NCI-H128 (cell line): ENCODE results near the gene DOCK2.
"Not testable (repeated sequence)": the region's sequence is repeated elsewhere in the genome, so short reads cannot be mapped to it uniquely, and the experiment has no call there.

ENCODE experiments used
- DNase-seq: peaks from one replicate; lab custom pipeline; 2025; ENCODE audit not compliant: unreplicated experiment; lab: John Stamatoyannopoulos, UW

DOCK2 gene

DNA sequence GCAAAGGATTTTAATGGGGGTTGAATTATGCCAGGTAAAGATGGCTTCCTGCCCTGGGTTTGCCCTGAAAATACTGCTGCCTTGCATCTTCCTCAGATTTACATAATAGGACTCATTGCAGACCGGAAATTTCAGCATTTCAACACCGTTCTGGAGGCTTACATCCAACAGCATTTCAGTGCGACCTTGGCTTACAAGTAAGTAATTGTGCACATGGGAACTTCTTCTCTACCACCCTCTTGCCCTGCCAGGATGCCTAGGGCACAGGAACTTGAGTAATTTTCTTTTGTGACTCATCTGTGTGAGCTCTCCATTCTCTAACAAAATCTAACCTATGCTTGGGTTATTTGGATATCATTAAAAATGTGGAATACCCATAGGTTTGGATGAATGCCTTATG lies 80.2 kb downstream of the DOCK2 start:
- DNase-seq: no peak

- DNase-seq: no peak
These were observed 82.6 kb downstream of the DOCK2 start for GRCh38 chr5:169719360-169720314.

DNA sequence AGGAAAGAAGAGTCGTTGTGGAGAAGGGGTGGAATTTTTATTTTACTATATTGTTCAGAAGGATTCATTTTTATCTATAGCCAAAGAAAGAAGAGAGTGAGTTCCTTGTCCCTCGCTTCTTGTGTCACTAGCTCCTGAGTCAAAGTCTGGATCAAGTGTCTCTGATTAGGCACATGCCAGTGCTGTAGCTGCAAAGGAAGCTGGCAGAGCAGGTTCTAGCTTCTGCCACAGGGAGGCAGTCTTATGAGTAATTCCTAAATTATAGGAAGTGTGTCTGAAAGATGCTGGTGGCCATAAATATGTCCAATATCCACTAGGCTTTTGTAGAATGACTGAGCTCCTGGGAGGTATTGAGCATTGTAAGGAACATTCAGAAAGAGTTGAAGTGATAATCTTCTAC lies 84.7 kb downstream of the DOCK2 start:
- no peak for DNase-seq

GRCh38 chr5:169723103-169723831 lies 86.2 kb downstream of the DOCK2 start:
- DNase-seq: no peak

DNA sequence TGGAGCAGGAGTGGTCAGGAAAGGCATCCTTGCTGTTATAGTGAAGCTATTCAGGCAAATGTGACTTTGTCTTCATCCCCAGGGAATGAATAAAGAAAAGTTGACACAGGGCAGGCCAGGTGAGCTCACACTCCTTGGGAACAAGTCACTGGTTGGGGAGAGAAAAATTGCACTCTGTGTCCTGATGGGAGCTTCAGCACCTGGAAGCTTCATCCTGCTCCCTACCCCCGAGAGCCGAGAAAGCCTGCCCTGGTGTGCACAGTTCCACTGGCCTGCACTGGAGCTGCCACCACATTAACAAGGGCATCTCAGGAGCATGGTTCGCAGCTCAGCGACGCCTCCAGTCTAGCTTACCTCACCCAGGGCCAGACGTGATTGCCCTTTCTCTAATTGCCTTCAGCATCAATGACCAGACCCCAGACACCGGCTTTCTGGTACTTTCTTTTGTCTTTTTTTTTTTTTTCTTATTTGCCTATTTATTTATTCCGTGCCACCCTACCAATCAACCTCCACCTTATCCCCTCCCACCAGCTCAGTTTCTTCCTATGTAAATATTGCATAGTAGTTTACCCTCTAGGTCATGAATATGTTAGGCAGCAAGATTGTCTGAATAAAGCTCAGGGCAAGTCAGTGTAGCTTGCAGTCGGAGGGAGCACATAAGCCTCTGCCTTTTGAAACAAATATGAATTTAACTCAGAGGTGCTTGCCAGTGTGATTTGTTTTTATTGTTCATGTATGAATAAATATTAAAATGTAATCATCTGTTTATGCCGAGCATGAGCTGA lies 87.4 kb downstream of the DOCK2 start:
- DNase-seq: no peak

DNA sequence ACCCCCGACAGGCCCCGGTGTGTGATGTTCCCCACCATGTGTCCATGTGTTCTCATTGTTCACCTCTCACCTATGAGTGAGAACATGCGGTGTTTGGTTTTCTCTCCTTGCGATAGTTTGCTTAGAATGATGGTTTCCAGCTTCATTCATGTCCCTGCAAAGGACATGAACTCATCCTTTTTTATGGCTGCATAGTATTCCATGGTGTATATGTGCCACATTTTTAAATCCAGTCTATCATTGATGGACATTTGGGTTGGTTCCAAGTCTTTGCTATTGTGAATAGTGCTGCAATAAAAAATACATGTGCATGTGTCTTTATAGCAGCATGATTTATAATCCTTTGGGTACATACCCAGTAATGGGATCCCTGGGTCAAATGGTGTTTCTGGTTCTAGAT lies 88.6 kb downstream of the DOCK2 start:
- not testable (repeated sequence) for DNase-seq

- no peak for DNase-seq
These were observed 91.3 kb downstream of the DOCK2 start for GRCh38 chr5:169728418-169728817.

DNA sequence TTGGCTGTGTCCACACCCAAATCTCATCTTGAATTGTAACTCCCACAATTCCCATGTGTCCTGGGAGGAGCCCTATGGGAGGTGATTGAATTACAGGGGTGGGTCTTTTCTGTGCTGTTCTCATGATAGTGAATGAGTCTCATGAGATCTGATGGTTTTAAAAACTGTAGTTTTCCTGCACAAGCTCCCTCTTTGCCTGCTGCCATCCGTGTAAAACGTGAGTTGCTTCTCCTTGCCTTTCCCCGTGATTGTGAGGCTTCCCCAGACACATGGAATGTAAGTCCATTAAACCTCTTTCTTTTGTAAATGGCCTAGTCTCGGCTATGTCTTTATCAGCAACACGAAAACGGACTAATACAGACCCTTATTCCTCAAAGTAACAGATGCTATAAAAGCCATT lies 94.1 kb downstream of the DOCK2 start:
- DNase-seq: no peak

GRCh38 chr5:169732841-169733240 lies 95.8 kb downstream of the DOCK2 start:
- DNase-seq: no peak

- DNase-seq: no peak
These were observed 98.8 kb downstream of the DOCK2 start for GRCh38 chr5:169735913-169736312.

DNA sequence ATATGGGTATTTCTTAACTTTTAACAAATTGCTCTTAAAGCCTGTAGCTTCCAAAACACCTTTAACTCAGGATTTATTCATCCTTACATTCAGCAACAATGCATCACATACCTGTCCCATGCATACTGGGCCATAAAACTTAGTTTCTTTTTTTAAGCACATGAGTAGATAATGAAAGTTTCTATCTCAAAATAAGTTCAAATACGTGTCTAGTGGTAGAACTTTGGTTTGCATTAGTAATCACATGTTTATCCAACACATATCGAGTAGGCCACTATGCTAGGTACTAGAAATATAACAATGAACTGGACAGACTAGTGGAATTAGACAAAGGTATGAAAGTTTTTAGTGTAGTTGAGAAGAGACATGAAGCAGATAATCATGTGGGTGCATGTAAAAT lies 99.6 kb downstream of the DOCK2 start:
- no peak for DNase-seq

DNA sequence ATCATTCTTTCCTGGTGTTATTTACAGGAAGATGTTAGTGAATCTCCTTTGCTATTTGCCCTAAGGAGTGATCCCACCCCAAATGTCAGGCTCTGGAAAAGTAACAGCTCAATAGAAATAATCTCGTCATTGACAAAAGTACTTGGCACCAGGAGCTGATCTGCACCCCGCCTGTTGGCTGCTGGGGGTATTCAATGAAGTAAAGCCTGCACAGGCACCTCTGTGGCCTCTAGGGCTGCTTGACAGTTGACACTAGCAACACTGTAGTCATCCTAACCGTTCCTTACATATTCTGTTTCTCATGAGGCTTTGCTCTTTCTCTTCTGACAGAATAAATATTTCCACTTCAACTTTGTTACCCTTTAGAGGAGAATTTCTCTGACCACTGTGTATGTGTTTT lies 103.4 kb downstream of the DOCK2 start:
- no peak for DNase-seq

GRCh38 chr5:169742771-169743296 lies 105.8 kb downstream of the DOCK2 start:
- no peak for DNase-seq

DNA sequence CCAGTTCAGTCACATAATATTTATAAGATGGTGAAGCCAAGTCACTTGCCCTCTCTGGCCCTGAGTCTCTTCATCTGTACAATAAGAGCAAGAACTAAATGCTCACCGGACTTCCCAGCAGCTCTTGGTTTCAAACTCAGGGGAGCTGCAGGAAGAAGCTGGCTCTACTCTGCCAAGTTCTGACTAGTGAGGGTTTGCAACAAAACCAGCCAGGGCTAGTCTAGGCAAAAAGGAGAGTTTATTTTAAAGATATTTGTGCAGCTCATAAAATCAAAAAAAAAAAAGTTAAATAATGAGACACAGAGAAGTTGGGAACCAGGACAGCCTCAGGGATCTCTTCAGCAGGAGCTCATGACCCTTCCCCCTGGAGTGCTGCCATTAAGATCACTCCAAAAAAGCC lies 107.3 kb downstream of the DOCK2 start:
- no peak for DNase-seq

- DNase-seq: no peak
These were observed 108.5 kb downstream of the DOCK2 start for GRCh38 chr5:169745441-169746146.

DNA sequence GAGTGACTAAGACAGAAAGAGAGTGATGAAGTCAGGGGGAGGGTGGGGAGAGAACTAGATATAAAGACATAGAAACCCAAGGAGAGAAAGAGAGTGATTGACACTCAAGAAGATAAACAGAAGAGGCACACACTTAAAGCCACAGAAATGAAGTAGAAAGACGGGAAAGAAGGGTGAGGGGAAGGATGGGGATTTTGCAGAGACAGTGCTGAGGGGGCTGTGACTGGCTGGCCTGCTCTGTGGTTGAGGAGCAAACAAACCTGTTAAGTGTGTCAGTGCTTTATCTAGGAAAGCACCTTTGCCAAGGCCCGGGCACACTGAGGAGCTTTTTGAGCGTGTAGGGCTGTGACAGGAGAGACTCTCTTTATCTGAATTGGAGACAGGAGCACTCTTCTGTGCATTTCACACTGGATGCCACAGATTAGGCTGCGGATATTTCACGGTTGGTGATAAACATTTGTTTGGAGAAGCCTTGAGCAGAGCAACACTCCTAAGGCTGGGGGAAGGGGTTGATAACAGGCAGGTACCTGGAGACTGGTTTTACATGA lies 109.1 kb downstream of the DOCK2 start:
- no peak for DNase-seq

- DNase-seq: no peak
These were observed 111.1 kb downstream of the DOCK2 start for GRCh38 chr5:169748174-169748573.

- DNase-seq: no peak
These were observed 112.2 kb downstream of the DOCK2 start for GRCh38 chr5:169749295-169749694.

GRCh38 chr5:169751490-169751889 lies 114.4 kb downstream of the DOCK2 start:
- no peak for DNase-seq

- DNase-seq: not testable (repeated sequence)
These were observed 115.5 kb downstream of the DOCK2 start for GRCh38 chr5:169752566-169752965.
